ENCODE results near the gene SLC39A11.
"Not testable (repeated sequence)": the region's sequence is repeated elsewhere in the genome, so short reads cannot be mapped to it uniquely, and the experiment has no call there.

SLC39A11 gene

DNA sequence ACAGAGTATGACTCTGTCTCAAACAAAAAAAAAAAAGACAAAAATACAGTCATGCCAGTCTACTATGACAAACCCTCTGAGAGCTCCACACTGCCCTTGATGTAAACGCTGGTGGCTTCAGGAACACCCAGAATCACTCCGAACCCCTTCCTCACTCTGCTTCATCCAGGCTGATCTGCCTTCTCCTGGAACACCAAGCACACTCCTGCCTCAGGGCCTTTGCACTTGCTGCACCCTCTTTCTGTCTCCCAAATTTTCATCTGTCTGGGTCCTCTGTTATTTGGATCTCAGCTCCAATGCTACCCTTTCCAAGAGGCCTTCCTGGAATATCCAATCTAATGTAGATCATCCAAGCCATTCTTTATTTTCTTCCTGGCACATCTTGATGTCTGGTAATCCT lies 7.9 kb upstream of the SLC39A11 start:
- TF ChIP-seq, protein P1, sequence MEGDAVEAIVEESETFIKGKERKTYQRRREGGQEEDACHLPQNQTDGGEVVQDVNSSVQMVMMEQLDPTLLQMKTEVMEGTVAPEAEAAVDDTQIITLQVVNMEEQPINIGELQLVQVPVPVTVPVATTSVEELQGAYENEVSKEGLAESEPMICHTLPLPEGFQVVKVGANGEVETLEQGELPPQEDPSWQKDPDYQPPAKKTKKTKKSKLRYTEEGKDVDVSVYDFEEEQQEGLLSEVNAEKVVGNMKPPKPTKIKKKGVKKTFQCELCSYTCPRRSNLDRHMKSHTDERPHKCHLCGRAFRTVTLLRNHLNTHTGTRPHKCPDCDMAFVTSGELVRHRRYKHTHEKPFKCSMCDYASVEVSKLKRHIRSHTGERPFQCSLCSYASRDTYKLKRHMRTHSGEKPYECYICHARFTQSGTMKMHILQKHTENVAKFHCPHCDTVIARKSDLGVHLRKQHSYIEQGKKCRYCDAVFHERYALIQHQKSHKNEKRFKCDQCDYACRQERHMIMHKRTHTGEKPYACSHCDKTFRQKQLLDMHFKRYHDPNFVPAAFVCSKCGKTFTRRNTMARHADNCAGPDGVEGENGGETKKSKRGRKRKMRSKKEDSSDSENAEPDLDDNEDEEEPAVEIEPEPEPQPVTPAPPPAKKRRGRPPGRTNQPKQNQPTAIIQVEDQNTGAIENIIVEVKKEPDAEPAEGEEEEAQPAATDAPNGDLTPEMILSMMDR (IDR thresholded peaks at IDR 0.05; ENCODE audit: insufficient read depth, low read length) = no peak
- TF ChIP-seq POLR2AphosphoS5 (IDR thresholded peaks at IDR 0.05; ENCODE audit: low read depth) = no peak
- no peak for TF ChIP-seq GABPA (IDR thresholded peaks at IDR 0.05; ENCODE audit: low read depth)
- TF ChIP-seq, protein P2, sequence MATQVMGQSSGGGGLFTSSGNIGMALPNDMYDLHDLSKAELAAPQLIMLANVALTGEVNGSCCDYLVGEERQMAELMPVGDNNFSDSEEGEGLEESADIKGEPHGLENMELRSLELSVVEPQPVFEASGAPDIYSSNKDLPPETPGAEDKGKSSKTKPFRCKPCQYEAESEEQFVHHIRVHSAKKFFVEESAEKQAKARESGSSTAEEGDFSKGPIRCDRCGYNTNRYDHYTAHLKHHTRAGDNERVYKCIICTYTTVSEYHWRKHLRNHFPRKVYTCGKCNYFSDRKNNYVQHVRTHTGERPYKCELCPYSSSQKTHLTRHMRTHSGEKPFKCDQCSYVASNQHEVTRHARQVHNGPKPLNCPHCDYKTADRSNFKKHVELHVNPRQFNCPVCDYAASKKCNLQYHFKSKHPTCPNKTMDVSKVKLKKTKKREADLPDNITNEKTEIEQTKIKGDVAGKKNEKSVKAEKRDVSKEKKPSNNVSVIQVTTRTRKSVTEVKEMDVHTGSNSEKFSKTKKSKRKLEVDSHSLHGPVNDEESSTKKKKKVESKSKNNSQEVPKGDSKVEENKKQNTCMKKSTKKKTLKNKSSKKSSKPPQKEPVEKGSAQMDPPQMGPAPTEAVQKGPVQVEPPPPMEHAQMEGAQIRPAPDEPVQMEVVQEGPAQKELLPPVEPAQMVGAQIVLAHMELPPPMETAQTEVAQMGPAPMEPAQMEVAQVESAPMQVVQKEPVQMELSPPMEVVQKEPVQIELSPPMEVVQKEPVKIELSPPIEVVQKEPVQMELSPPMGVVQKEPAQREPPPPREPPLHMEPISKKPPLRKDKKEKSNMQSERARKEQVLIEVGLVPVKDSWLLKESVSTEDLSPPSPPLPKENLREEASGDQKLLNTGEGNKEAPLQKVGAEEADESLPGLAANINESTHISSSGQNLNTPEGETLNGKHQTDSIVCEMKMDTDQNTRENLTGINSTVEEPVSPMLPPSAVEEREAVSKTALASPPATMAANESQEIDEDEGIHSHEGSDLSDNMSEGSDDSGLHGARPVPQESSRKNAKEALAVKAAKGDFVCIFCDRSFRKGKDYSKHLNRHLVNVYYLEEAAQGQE (IDR thresholded peaks at IDR 0.05; ENCODE audit: insufficient replicate concordance, low read depth) = no peak
- no peak for TF ChIP-seq SPI1 (IDR thresholded peaks at IDR 0.05; ENCODE audit: borderline replicate concordance, low read depth)
- no peaks in the 10 kb centered on the region for H3K27me3 ChIP-seq (ENCODE audit: insufficient read depth, poor library complexity, severe bottlenecking)
- no peak for DNase-seq (ENCODE audit: low read depth in 1 of 2, low spot score in 1 of 2)

DNA sequence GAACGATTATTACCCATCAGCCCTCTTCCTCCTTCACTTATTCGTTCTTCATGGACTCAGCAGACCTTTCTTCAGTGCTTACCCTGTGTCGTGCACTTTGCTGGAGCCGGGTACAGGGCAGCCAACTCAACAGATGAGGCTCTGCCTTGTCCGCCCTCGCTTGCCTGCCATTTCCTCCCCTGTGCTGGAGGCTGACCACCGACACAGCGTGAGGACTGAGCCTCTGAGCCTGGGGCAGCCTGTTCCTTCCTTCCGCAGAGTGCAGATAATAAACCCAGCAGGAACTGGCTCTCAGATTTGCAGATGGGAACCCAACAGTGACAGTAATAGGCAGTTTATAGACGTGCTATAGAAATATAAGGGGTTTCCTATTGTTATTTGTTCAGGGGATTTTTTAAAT lies 7.0 kb upstream of the SLC39A11 start:
- H3K4me3 ChIP-seq (replicated peaks; ENCODE audit: insufficient read depth, low read length) = no peak overlapping the region
- no peaks in the 10 kb centered on the region for H3K27me3 ChIP-seq (ENCODE audit: insufficient read depth, poor library complexity, severe bottlenecking)
- peak in 1 of 2 experiments; percentile 55 for DNase-seq (ENCODE audit: low read depth in 1 of 2, low spot score in 1 of 2)
- TF ChIP-seq SPI1 (IDR thresholded peaks at IDR 0.05; ENCODE audit: borderline replicate concordance, low read depth) (0 out of 2 replicates have a peak, but pooled peaks have one; percentile 3), POLR2AphosphoS5 (IDR thresholded peaks at IDR 0.05; ENCODE audit: low read depth) (no peak)
- TF ChIP-seq, protein P2 (IDR thresholded peaks at IDR 0.05; ENCODE audit: insufficient replicate concordance, low read depth) = no peak
- TF ChIP-seq, protein P1 (IDR thresholded peaks at IDR 0.05; ENCODE audit: insufficient read depth, low read length) = no peak
- H3K27ac ChIP-seq (replicated peaks) = peak overlapping the region; percentile 93

More for the DNA sequence above, 7.9 kb upstream of the SLC39A11 start:
- Histone ChIP-seq H3K27ac (replicated peaks) (no peak overlapping the region; the same call in 1 of the 2 replicates), H3K4me3 (replicated peaks; ENCODE audit: insufficient read depth, low read length) (no peak overlapping the region)

DNA sequence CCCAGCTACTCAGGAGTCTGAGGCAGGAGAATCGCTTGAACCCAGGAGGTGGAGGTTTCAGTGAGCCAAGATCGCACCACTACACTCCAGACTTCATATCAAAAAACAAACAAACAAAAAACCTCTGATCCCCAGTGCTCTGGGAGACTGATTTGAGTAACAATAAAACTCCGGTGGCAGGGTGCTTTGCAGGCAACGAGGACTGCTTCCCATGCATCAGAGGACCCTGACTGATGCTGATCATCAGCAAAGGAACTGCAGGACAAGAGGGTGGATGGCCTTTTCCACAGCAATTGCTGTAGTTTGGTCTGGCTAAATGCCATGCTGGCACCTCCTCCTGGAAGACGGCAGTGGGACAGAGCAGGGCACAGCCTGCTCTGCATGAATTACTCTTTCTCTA lies 6.4 kb upstream of the SLC39A11 start:
- TF ChIP-seq, protein P2 (IDR thresholded peaks at IDR 0.05; ENCODE audit: insufficient replicate concordance, low read depth) = no peak
- TF ChIP-seq POLR2AphosphoS5 (IDR thresholded peaks at IDR 0.05; ENCODE audit: low read depth) = no peak
- TF ChIP-seq SPI1 (IDR thresholded peaks at IDR 0.05; ENCODE audit: borderline replicate concordance, low read depth) = no peak
- no peak for TF ChIP-seq GABPA (IDR thresholded peaks at IDR 0.05; ENCODE audit: low read depth)
- TF ChIP-seq, protein P1 (IDR thresholded peaks at IDR 0.05; ENCODE audit: insufficient read depth, low read length) = no peak
- Histone ChIP-seq H3K27ac (replicated peaks) (peak overlapping the region; percentile 93), H3K4me3 (replicated peaks; ENCODE audit: insufficient read depth, low read length) (no peak overlapping the region), H3K27me3 (ENCODE audit: insufficient read depth, poor library complexity, severe bottlenecking) (no peaks in the 10 kb centered on the region)
- no peak for DNase-seq (ENCODE audit: low read depth in 1 of 2, low spot score in 1 of 2)

DNA sequence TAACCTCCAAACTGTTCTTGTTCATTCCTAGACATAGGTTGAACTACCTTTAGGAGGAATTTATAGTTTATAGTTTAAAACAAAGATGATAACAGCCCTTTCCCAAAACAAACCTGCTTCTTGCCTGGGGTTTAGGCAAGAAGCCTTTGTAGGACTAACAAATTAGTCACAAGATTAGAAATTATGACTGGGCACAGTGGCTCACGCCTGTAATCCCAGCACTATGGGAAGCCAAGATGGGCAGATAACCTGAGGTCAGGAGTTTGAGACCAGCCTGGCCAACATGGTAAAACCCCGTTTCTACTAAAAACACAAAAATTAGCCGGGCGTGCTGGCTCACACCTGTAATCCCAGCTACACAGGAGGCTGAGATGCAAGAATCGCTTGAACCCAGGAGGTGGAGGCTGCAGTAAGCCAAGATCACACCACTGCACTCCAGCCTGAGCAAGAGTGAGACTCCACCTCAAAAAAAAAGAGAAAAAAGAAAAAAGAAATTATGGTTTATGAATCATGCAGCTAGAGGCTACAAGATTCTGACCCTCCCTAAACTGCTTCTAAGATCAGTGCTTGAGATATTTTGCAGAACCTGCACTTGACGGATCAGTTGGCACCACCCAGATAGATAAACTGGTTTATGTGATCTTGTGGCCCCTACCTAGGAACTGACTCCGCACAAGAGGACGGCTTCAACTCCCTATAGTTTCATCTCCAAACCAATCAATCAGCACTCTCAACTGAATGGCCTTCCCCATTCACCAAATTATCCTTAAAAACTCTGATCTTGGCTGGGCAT lies 5.7 kb upstream of the SLC39A11 start:
- not testable (repeated sequence) for H3K27me3 ChIP-seq (ENCODE audit: insufficient read depth, poor library complexity, severe bottlenecking); H3K4me3 ChIP-seq (replicated peaks; ENCODE audit: insufficient read depth, low read length); DNase-seq (ENCODE audit: low read depth in 1 of 2, low spot score in 1 of 2)
- peak overlapping the region; percentile 93 for H3K27ac ChIP-seq (replicated peaks)

Data from HL-60 (cell line).